Measurements from ENCODE around the gene TCEAL1.
"Not testable (repeated sequence)": the region's sequence is repeated elsewhere in the genome, so short reads cannot be mapped to it uniquely, and the experiment has no call there.

TCEAL1 gene, protein sequence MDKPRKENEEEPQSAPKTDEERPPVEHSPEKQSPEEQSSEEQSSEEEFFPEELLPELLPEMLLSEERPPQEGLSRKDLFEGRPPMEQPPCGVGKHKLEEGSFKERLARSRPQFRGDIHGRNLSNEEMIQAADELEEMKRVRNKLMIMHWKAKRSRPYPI

DNA sequence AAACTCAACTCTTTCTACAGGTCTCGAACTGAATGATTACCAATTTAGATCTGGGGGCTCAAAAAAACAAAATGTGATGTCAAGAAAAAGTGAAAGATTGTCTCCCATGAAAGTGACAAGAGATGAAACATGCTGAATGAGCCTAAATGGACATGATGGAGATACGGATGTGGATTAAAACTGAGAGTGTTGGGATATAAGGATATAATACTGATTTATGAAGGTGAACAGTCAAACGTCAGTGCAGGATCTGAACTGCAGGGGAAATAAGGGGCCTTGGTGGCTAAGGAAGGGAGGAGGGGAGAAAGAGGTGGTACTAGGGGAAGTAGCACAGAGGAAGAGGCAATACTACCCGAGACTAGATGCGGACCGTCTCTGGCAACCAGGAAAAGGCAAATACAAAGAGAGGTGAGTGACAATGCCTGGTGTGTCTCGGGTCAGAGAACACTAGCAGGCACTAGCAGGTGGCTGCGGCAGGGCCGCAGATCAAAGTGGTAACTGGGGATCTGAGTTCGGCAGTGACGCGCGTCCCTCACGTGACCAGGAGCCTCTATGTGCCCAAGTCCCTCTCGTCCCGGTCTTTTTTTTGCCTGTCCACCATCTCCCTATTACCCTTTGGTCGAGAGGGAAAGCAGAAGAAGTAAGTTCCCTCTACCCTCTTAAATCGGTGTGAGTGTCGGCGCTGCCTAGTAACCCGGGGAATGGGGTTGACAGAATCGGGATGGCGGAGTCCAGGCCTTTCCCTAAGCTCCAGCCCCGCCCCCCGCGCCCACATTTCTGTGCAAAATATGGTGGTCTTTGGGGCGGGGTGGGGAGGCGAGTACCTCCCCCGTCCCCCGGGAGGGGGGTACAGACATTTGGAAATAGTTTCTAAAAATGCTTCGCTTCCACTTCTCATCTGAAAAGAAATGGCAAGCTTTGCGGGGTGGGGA, at the start of gene TCEAL1:
Gene TCEAL1 (plus strand): TSS at position 590 of the 932 bp plus-strand sequence. CDS start 942 bp downstream, outside the sequence.
- peak; percentile 52 for DNase-seq
- Mint-ChIP-seq H3K9me3 (no peaks in the 10 kb centered on the region), H3K27me3 (no peaks in the 10 kb centered on the region), H3K4me3 (peak within 1 kb of the TSS; percentile 77), H3K36me3 (peaks cover 1% of the 10 kb centered on the region), H3K4me1 (peaks cover 14% of the 10 kb centered on the region), H3K27ac (peak within 1 kb of the TSS; percentile 65)
- CTCF ChIA-PET, result no interaction called here

DNA sequence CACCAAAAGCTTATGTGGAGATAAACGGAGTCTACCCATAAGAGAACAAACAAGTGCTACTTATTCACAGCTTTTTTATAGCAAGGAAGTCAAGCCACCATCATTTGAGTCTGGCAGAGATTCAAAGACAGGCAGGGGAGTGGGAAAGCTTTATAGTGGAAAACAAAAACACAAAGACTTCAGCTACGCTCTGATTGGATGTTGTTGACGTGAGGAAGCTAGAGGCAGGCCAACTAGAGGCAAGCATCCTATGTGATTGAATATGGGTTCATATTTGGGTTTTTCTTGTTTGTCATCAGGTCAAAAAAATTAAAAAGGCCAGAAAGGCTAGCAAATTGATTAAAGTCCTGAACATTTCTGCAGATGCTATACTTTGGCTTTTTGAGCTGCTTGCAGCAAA, 44.2 kb upstream of the TCEAL1 start:
- no peak overlapping the region for H3K27ac Mint-ChIP-seq
- peaks cover 14% of the 10 kb centered on the region for H3K27me3 Mint-ChIP-seq
- H3K9me3 Mint-ChIP-seq, result no peaks in the 10 kb centered on the region
- H3K4me1 Mint-ChIP-seq, result peaks cover 6% of the 10 kb centered on the region
- peak overlapping the region; percentile 53 for H3K4me3 Mint-ChIP-seq
- DNase-seq, result no peak
- CTCF ChIA-PET, result no interaction called here
- no peaks in the 10 kb centered on the region for H3K36me3 Mint-ChIP-seq

DNA sequence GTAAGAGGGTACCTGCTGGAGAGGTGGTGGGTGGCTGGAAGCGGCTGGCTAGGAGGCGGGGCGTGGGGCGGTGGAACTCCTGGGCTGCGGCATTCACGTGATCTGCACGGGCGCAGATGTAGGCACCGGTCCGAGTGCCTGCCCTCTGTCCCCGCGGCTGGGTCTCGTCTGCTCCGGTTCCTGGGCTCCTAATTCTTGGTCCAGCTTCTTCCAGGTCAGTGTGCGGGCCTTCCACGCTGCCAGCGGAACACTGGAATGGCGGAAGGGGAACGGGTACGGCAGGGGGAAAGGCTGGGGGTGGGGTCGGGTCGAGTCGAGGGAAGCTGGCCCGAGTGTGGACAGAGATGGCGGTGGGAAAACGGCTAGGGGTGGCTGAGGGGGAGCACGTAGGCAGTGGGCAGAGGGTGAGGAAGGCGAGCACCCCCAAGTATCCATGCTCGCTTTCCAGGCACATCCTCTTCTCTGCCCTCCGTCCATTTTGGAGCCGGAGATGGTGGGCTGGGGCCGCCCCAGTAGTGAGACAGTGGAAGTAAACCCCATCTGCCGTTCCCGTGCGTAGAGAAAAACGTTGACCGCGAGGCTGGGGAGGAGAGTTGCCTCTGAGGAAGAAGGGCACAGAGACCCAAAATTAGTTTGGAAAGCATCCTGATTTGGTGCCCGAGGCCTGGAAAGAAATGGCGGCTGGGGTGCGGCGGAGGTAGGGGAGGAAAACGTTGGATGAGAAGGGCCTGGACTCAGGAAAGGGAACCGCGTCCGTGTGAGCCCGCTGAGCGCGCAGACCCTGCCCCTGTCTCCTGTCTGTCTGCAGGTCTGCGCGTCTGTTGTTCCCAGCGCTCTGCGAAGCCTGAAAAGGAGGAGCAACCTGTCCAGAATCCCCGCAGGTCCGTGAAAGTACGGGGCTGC, 43.1 kb upstream of the TCEAL1 start, which contains the start of gene TCEAL4:
Gene TCEAL4 (plus strand): TSS at position 105 of the 903 bp plus-strand sequence. CDS start 1,161 bp downstream, outside the sequence.
- CTCF ChIA-PET, result interaction anchor here (0.6 kb wide), 1 partner anchor 10 kb away, joined by 4 read pairs; no protein-coding TSS in a partner anchor

DNA sequence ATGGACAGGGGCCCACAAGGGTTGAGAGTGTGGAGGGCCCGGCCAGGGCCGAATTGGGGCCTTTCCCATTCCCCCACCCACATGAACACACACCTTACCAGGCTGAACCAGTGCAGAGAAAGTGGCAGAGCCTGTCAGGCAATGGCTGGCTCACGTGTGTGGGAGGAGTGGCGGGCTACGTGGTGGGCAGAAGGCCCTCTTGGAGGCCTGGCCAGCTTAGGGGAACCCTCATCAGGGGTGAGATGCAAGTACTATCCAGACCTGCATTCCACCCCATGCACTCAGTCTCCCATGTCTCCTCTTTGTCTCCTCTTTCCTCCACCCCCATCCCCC, 42.5 kb upstream of the TCEAL1 start:
- peaks cover 8% of the 10 kb centered on the region for H3K4me1 Mint-ChIP-seq
- no peaks in the 10 kb centered on the region for H3K36me3 Mint-ChIP-seq
- H3K27me3 Mint-ChIP-seq, result peaks cover 14% of the 10 kb centered on the region
- H3K4me3 Mint-ChIP-seq, result peak overlapping the region; percentile 74
- CTCF ChIA-PET, result no interaction called here
- H3K27ac Mint-ChIP-seq, result no peak overlapping the region
- no peak for DNase-seq
- no peaks in the 10 kb centered on the region for H3K9me3 Mint-ChIP-seq

More for the DNA sequence above, 43.1 kb upstream of the TCEAL1 start, which contains the start of gene TCEAL4:
- Mint-ChIP-seq H3K27ac (no peak within 1 kb of the TSS), H3K4me1 (peaks cover 8% of the 10 kb centered on the region), H3K36me3 (no peaks in the 10 kb centered on the region), H3K27me3 (peaks cover 14% of the 10 kb centered on the region), H3K9me3 (no peaks in the 10 kb centered on the region), H3K4me3 (peak within 1 kb of the TSS; percentile 74)
- DNase-seq, result peak; percentile 34

DNA sequence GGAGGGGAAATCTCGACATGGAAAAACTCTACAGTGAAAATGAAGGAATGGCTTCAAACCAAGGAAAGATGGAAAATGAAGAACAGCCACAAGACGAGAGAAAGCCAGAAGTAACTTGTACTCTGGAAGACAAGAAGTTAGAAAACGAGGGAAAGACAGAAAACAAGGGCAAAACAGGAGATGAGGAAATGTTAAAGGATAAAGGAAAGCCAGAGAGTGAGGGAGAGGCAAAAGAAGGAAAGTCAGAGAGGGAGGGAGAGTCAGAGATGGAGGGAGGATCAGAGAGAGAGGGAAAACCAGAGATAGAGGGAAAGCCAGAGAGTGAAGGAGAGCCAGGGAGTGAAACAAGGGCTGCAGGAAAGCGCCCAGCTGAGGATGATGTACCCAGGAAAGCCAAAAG, 42.1 kb upstream of the TCEAL1 start:
- CTCF ChIA-PET, result no interaction called here
- Mint-ChIP-seq H3K4me3 (peak overlapping the region; percentile 4), H3K4me1 (peaks cover 8% of the 10 kb centered on the region), H3K27me3 (peaks cover 14% of the 10 kb centered on the region), H3K36me3 (no peaks in the 10 kb centered on the region), H3K27ac (no peak overlapping the region), H3K9me3 (no peaks in the 10 kb centered on the region)
- DNase-seq, result no peak

DNA sequence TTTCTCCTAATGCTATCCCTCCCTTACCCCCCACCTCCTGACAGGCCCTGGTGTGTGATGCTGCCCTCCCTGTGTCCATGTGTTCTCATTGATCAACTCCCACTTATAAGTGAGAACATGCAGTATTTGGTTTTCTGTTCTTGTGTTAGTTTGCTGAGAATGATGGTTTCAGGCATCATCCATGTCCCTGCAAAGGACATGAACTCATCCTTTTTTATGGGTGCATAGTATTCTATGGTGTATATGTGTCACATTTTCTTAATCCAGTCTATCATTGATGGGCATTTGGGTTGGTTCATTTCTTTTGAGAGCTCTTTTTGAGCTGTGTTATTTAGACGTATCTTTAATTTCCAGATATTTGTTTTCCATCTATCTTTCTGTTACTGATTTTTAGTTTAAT, 36.5 kb upstream of the TCEAL1 start:
- CTCF ChIA-PET, DNase-seq, H3K4me3 Mint-ChIP-seq, H3K27ac Mint-ChIP-seq, H3K27me3 Mint-ChIP-seq, H3K36me3 Mint-ChIP-seq, H3K4me1 Mint-ChIP-seq, H3K9me3 Mint-ChIP-seq: not testable (repeated sequence)

DNA sequence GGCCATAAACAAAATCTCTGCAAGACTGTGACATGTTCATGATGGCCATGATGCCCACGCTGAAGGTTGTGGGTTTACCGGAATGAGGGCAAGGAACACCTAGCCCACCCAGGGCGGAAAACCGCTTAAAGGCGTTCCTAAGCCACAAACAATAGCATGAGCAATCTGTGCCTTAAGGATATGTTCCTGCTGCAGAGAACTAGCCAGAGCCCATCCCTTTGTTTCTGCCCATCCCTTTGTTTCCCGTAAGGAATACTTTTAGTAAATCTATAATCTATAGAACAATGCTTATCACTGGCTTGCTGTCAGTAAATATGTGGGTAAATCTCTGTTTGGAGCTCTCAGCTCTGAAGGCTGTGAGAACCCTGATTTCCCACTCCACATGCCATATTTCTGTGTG, 33.6 kb upstream of the TCEAL1 start:
- CTCF ChIA-PET, H3K27ac Mint-ChIP-seq, H3K4me1 Mint-ChIP-seq, H3K27me3 Mint-ChIP-seq, H3K4me3 Mint-ChIP-seq, H3K9me3 Mint-ChIP-seq, DNase-seq, H3K36me3 Mint-ChIP-seq: not testable (repeated sequence)

DNA sequence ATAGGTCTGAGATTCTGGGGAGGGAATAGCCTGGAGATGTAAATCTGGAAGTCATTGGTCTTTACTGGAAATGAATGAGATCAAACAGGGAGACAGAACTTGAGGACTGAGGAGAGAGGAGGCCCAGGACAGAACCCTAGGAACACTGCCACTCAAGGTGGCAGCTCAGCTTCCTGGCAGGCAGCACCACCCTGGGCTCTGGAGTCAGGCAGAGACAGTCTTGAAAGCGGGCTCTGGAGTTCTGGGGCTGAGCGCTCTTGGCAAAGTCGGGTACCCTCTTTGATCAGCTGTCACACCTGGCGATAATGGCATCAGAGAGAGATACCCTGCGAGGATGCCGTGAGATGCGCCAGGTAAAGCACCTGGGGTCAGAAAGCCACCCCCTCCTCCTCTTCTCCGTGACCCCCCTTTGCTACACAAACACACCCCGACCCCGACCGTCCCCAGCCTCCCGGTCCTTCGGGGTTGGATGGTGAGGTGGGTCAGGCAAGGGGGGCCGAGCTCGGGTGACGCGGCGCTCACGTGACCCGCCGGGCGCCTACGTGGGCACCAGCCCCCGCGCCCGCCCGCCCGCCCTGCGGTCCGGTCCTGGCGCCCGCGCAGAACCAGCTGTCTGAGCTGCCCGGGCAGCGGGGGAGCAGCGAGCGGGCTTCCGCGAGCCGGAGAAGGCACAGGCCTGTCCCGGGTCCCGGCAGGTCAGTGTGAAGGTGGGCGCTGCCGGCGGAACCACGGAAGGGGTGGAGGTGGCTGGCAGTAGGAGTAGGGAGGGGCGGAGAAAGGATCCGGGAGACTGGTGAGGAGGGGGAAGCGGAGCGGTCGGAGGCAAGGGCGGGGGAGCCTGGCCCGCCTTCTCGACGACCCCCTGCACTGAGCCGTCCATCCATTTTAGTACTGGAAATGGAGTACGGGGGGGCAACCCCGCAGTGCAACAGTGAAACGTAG, 21.1 kb upstream of the TCEAL1 start, which contains the start of gene TCEAL3:
Gene TCEAL3 (plus strand): TSS at position 600 of the 942 bp plus-strand sequence. CDS start 1,102 bp downstream, outside the sequence.
- Mint-ChIP-seq H3K4me3 (peak within 1 kb of the TSS; percentile 72), H3K27me3 (peaks cover 19% of the 10 kb centered on the region), H3K36me3 (no peaks in the 10 kb centered on the region), H3K9me3 (no peaks in the 10 kb centered on the region), H3K27ac (no peak within 1 kb of the TSS), H3K4me1 (peaks cover 7% of the 10 kb centered on the region)
- peak; percentile 31 for DNase-seq
- CTCF ChIA-PET, result no interaction called here

DNA sequence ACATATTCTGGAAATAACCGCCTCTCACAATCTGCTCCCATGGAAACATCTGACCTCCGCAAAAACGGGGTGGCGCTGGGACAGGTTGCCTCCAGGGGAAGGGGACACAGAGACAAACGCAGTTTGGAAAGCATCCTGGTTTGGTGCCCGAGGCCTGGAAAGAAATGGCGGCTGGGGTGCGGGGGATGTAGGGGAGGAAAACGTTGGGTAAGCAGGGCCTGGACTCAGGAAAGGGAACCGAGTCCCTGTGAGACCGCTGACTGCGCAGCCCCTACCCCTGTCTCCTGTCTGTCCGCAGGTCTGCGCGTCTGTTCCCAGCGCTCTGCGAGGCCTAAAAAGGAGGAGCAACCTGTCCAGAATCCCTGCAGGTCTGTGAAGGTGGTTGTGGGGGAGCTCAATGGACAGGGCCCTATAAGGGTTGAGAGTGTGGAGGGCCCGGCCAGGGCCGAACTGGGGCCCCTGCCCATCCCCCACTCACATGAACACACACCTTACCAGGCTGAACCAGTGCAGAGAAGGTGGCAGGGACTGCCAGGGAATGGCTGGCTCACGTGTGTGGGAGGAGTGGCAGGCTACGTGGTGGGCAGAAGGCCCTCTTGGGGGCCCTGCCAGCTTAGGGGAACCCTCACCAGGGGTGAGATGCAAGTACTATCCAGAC, 20.3 kb upstream of the TCEAL1 start:
- CTCF ChIA-PET, result no interaction called here
- Mint-ChIP-seq H3K4me3 (peak overlapping the region; percentile 72), H3K9me3 (no peaks in the 10 kb centered on the region), H3K4me1 (peaks cover 7% of the 10 kb centered on the region), H3K36me3 (no peaks in the 10 kb centered on the region), H3K27ac (no peak overlapping the region), H3K27me3 (peaks cover 19% of the 10 kb centered on the region)
- no peak for DNase-seq

DNA sequence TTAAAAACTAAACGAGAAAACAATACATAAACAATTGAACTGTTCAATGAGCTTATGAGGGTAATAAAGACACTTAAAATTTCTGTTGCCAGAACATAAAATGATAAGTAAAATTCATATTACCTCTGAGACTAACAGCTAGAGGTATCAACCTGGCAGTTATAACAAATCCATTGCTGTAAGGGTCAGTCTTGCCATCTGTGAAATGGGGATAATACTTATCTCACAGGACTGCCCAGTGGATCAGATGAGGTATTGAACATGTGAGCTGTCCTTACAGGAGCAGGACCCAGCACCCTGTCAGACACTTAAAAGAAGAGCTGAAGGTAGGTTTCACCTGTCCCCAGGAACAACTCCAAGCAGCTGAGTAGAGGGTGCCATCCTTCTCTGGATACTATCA, 18.5 kb upstream of the TCEAL1 start:
- Mint-ChIP-seq H3K27ac (no peak overlapping the region), H3K4me1 (peaks cover 7% of the 10 kb centered on the region), H3K9me3 (no peaks in the 10 kb centered on the region), H3K4me3 (no peak overlapping the region), H3K27me3 (peaks cover 19% of the 10 kb centered on the region), H3K36me3 (no peaks in the 10 kb centered on the region)
- DNase-seq, result no peak
- CTCF ChIA-PET, result no interaction called here

DNA sequence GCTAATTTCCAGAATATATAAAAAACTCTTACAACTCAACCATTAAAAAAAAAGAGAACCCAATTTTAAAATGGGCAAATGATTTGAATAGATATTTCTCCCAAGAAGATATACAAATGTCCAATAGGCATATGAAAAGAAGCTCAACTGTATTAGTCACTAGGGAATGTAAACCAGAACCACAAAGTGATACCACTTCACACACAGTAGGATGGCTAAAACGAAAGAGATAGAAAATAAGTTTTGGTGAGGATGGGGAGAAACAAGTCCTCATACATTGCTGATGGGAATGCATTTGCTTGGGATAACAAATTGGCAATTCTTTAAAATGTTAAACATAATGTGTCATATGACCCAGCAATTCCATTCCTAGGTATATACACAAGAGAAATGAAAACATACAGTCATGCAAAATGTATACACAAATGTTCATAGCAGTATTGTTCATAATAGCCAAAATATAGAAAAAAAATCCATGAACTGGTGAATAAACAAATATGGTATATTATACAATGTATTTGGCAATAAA, 15.3 kb upstream of the TCEAL1 start:
- Mint-ChIP-seq H3K36me3 (no peaks in the 10 kb centered on the region), H3K4me3 (no peak overlapping the region), H3K9me3 (no peaks in the 10 kb centered on the region), H3K4me1 (no peaks in the 10 kb centered on the region), H3K27ac (no peak overlapping the region), H3K27me3 (peaks cover 2% of the 10 kb centered on the region)
- DNase-seq, result no peak
- CTCF ChIA-PET, result no interaction called here

DNA sequence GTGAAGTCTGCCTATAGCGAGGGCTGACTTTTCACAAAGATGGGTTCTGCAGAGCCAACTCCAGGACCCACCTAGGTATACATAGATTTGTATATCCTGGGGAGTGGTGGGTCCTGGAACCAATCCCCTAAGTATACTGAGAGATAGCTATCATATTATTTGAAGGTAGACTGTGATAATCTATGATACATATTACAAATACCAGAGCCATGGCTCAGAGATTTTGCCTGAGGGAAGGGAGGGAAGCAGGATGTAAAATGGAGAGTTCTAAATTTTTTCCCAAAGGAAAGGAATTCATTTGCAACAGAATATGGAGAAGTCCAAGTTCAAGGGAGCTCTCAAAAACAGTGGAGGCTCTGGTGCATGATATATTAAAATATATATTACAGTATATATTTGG, 13.8 kb upstream of the TCEAL1 start:
- no peaks in the 10 kb centered on the region for H3K4me1 Mint-ChIP-seq
- H3K27me3 Mint-ChIP-seq, result no peaks in the 10 kb centered on the region
- CTCF ChIA-PET, result no interaction called here
- H3K9me3 Mint-ChIP-seq, result no peaks in the 10 kb centered on the region
- H3K4me3 Mint-ChIP-seq, result no peak overlapping the region
- no peak overlapping the region for H3K27ac Mint-ChIP-seq
- H3K36me3 Mint-ChIP-seq, result no peaks in the 10 kb centered on the region
- DNase-seq, result no peak

Data from activated naive CD4-positive, alpha-beta T cell treated with anti-CD3 and anti-CD28 coated beads, Interleukin-2, amount 10 ng/mL, durations not matched to agents 7 days and 5 days (primary cell).